Measurements from ENCODE around the gene TRPC3. TPM values are rescaled to one million over a fixed set of nuclear protein-coding genes. Genes with fewer than 3 reads are reported as not detected.

The TRPC3 gene
- total RNA-seq, 1 donor from 2014 or later: 3.1 TPM

DNA sequence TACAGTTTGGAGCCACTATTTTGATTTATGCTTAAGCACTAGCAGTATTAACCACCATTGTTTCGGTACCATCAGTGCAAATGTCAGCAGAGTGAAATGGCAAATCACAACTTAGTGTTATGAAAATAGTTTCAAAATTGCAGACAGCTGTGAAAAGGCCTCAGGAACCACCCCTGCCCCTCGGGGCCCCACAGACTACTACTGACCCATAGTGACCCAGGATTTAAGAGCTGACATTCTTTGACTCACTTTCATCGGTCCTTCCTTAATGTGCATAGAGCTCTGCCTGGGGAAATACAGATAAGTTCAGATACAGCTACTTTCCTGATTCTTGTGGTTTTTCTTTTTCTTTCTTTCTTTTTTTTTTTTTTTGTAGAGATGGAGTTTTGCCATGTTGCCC is 78.3 kb downstream of the TRPC3 start:
- DNase-seq: no peak

DNA sequence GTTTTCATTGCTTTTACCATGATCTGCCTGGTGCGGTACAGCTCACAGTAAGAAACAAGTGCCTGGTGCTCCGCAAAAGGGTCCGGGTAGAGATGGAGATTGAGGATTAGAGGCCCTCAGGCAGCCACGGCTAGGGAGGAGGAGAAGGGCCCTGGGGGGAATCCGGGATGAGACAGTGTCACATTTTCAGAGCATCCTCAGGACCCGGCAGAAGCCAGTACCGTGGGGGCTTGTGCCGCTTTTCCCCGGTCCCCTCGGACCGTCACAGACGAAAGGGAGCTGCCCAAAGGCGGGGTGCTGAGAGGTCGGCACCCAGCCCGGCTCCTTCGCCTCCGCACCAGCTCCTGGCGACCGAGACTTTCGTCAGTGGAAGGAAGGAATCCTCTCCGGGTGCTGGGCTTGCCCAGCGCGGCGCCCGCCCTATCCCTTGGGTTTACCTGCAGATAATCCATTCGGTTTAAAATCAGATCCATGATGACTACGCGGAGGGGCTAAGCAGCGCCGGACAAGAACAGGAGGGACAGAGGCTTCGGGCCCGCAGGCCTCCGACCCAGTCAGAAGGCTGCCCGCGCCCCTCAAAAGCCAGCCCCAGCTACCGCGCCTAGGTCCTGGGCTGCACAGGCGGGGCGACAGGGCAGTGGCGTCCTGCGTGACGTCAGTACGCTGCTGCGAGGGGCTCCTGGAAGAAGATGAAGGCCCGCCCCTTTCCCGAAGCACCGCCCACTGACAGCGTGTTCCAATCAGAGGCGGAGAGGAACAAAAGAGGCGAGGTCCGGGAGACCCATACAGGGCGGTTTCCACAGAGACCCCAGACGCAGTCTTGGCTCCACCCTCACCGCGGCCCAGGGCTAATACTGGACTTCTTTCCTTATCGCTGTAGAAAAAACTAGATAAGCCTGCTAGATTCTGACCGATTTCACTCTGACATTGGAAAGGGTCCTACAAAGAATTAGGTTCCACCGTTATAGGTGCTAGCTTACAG is 81.7 kb downstream of the TRPC3 start, which contains the start of gene BBS7:
BBS7 (minus strand) TSS at position 634 of the 982 bp plus-strand sequence; CDS start at position 473, 161 bp downstream.
- peak; percentile 94 for DNase-seq

DNA sequence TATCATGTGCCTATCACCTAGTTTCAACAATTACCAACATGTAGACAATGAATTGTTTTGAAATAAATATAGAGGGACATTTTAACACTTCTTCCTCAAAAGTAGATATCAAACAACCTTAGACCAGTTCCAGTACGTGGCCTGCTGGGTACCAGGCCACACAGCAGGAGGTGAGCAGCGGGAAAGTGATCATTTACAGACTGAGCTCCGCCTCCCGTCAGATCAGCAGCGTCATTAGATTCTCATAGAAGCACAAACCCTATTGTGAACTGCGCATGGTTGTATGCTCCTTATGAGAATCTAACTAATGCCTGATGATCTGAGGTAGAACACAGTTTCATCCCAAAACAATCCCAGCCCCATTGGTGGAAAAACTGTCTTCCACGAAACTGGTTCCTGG is 88.1 kb downstream of the TRPC3 start:
- DNase-seq: no peak

DNA sequence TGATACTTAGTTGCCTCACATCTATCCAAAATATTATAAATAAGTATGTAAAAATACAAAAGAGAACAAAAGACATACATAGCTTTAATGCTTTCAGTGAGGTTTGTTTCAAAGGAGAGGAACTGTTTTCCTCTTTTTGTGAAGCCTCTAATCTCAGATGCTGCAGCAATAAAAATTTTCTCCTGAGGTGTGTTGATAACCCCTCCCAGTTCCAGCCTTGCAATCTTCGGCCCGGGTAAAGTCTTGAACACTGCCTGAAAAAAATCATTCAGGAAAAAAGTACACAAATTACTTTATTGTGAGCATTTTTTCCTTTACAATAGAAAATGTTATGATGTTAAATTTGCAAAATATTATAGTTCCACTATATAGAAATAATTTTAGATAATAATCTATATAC is 90.4 kb downstream of the TRPC3 start:
- DNase-seq: no peak

DNA sequence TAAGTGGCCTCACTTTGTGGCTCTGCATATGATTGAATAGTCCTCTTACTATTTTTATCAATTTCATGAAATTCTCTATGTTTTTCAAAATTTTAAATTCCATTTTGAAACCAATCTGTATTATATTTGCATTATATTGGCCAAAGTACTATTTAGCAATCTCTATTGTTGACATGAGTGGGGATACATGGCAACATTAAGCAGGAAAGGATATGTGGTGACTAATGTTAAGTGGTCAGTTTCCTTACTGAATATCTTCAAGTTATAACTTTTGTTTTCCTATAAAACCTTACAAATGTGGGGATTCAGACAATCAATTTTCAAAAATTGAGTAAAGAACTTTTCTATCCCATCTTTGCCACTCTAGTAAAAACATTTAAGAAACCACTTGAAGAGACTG is 91.7 kb downstream of the TRPC3 start:
- DNase-seq: no peak

DNA sequence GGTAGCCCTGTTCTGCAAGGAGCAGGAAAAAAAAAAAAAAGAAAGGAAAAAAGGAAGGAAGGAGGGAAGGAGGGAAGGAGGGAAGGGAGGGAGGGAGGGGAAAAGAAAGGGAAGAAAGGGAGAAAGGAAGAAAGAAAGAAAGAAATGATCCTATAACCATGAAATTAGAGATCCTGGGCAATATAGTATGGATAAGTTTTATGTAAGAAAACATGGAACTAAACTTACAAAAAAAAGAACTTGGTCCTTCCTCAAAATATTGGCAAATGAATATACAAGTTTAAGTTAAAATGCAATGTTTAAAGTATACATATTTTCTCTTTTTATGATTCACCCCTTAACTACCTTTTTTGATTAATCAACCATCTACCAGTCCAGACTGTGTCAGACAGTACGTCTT is 100.5 kb downstream of the TRPC3 start:
- DNase-seq: no peak

DNA sequence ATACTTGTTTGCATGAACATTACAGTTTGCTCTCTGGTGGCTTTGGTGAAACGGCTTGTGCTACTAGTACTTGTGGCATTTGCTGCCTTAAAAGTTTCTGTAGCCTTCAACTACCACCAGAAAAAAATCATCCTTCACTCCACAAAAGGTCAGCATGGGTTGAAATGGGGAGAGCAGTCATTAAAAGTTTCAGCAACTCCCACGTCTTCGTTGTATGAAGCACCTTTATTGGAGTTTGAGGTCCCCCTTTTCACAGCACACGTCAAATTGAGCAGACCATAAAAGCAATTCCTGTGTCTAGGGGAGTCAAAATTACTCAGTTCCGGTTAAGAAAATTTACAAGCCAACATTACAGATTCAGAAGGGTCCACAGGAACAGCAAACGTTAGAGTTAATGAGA is 105.2 kb downstream of the TRPC3 start:
- no peak for DNase-seq

DNA sequence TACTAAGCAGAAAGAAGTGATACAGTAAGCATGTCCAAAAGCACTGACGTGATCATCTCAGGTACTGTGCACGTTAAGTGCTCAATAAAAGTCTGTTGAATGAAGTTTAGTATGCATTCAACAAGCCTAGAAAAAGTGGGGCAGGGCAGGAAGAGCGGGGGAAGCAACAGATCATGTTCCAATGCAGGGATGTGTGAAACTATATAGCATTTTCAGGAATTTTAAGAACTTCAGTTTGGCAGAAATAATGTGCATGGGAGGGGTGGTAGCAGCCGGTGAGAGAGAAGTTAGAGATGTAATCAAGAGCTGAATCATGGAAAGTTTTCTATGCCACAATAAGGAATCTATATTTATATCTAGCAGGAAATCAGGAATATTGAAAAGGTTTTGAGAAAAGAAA is 109.0 kb downstream of the TRPC3 start:
- DNase-seq: no peak

DNA sequence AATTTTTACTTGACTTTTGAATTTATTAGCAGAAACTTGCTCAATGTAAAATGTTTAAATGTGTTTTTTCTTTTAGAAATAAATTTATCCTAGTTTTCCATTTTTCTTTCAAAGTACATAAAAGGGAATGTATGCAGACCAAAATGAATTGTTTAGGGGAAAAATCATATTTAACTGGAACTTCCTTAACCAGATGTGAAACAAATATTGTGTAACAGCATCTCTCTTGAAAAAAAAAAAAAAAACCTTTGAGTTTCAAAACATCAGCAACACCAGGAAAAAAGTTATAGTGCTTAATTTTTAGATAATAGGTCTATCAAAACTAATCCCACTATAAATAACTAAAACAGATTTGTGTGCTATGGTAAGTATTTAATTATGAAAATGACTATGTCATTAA is 113.7 kb downstream of the TRPC3 start:
- no peak for DNase-seq

DNA sequence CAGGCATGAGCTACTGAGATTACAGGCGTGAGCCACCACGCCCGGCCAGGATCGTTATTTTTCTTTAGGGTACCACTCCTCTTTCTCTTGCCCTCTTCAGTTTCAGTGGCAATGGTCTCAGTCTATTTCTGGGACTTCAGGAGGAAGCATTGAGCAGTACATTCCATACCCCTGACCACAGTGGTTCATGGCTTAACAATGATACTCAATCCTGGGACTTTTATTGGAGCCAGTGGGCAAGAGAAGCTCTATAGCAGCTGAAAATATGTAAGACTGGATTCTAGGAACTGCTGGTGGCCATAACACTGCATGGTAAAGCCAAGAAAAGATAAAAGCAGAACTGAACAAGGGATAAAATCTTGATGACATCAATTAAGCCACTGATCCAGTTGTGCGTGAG is 122.3 kb downstream of the TRPC3 start:
- no peak for DNase-seq

Other genes starting within 250 kb of the TRPC3 start
- 0.30 TPM for gene SMIM43, start 186.9 kb downstream of the TRPC3 start, total RNA-seq
- 22.2 TPM for gene EXOSC9, start 150.7 kb downstream of the TRPC3 start, total RNA-seq
- 18.4 TPM for gene CCNA2, start 128.2 kb downstream of the TRPC3 start, total RNA-seq
- 17.8 TPM for gene BBS7, start 81.6 kb downstream of the TRPC3 start, total RNA-seq
- gene BLTP1, start 200.3 kb upstream of the TRPC3 start, total RNA-seq: 122 TPM

Data from skin of body (tissue), 2 donors.